ENCODE results near the gene DAPL1. TPM values are rescaled to one million over a fixed set of nuclear protein-coding genes. Genes with fewer than 3 reads are reported as not detected.

Gene DAPL1
- total RNA-seq: not detected

- Histone ChIP-seq H3K27me3 (no peaks in the 10 kb centered on the region), H3K4me3 (peak within 1 kb of the TSS in 2 of 3 donors; percentile 16 to 37), H3K27ac (no peak within 1 kb of the TSS), H3K4me1 (no peaks in the 10 kb centered on the region), H3K36me3 (no peaks in the 10 kb centered on the region), H3K9me3 (no peaks in the 10 kb centered on the region)
- no peak for TF ChIP-seq POLR2AphosphoS5 (IDR thresholded peaks at IDR 0.05)
- no peak for TF ChIP-seq POLR2A (IDR thresholded peaks at IDR 0.05)
- TF ChIP-seq CTCF (IDR thresholded peaks at IDR 0.05): no peak
- intact Hi-C loops (cut with DNase I; ENCODE audit: low total_unique reads): no loop called here
- no peak for DNase-seq (ENCODE audit: low spot score in 2 of 2)
Measured at GRCh38 chr2:158795195-158795924, at the start of gene DAPL1. TSS of gene DAPL1 (plus strand) at chr2:158795317. CDS start at chr2:158795373, 56 bp downstream.

- H3K27me3 ChIP-seq: no peaks in the 10 kb centered on the region
- no peak overlapping the region for H3K27ac ChIP-seq
- no peak for TF ChIP-seq POLR2A (IDR thresholded peaks at IDR 0.05)
- no peak for TF ChIP-seq POLR2AphosphoS5 (IDR thresholded peaks at IDR 0.05)
- H3K9me3 ChIP-seq: no peaks in the 10 kb centered on the region
- DNase-seq (ENCODE audit: low spot score in 2 of 2): no peak
- intact Hi-C loops (cut with DNase I; ENCODE audit: low total_unique reads): no loop called here
- no peaks in the 10 kb centered on the region for H3K36me3 ChIP-seq
- H3K4me3 ChIP-seq: no peak overlapping the region
- no peaks in the 10 kb centered on the region for H3K4me1 ChIP-seq
Measured at GRCh38 chr2:158745866-158746382, 49.2 kb upstream of the DAPL1 start.

GRCh38 chr2:158746488-158746887 is 48.6 kb upstream of the DAPL1 start:
- H3K4me1 ChIP-seq: no peaks in the 10 kb centered on the region
- no peaks in the 10 kb centered on the region for H3K9me3 ChIP-seq
- H3K36me3 ChIP-seq: no peaks in the 10 kb centered on the region
- no peak overlapping the region for H3K27ac ChIP-seq
- intact Hi-C loops (cut with DNase I; ENCODE audit: low total_unique reads): no loop called here
- TF ChIP-seq CTCF (IDR thresholded peaks at IDR 0.05) (no peak), POLR2A (IDR thresholded peaks at IDR 0.05) (no peak), POLR2AphosphoS5 (IDR thresholded peaks at IDR 0.05) (no peak)
- H3K27me3 ChIP-seq: no peaks in the 10 kb centered on the region
- DNase-seq (ENCODE audit: low spot score in 2 of 2): no peak
- no peak overlapping the region for H3K4me3 ChIP-seq

- no peak for TF ChIP-seq POLR2AphosphoS5 (IDR thresholded peaks at IDR 0.05)
- TF ChIP-seq CTCF (IDR thresholded peaks at IDR 0.05): no peak
- TF ChIP-seq POLR2A (IDR thresholded peaks at IDR 0.05): no peak
- H3K27ac ChIP-seq: no peak overlapping the region
- no peaks in the 10 kb centered on the region for H3K9me3 ChIP-seq
- no peaks in the 10 kb centered on the region for H3K4me1 ChIP-seq
- intact Hi-C loops (cut with DNase I; ENCODE audit: low total_unique reads): no loop called here
- no peaks in the 10 kb centered on the region for H3K36me3 ChIP-seq
- DNase-seq (ENCODE audit: low spot score in 2 of 2): no peak
- no peaks in the 10 kb centered on the region for H3K27me3 ChIP-seq
- H3K4me3 ChIP-seq: no peak overlapping the region
Measured at GRCh38 chr2:158747281-158747680, 47.8 kb upstream of the DAPL1 start.

- intact Hi-C loops (cut with DNase I; ENCODE audit: low total_unique reads): no loop called here
Measured at GRCh38 chr2:158748926-158749590, 46.1 kb upstream of the DAPL1 start.

More at GRCh38 chr2:158748926-158749590, 46.1 kb upstream of the DAPL1 start:
- TF ChIP-seq POLR2AphosphoS5 (IDR thresholded peaks at IDR 0.05): no peak
- Histone ChIP-seq H3K9me3 (no peaks in the 10 kb centered on the region), H3K4me3 (no peak overlapping the region), H3K36me3 (no peaks in the 10 kb centered on the region), H3K4me1 (peaks cover 0 to 6% of the 10 kb centered on the region in 2 donors), H3K27me3 (no peaks in the 10 kb centered on the region), H3K27ac (no peak overlapping the region)
- no peak for DNase-seq (ENCODE audit: low spot score in 2 of 2)

Data from breast epithelium (tissue), 4 donors.